Measurements from ENCODE around the gene RGS14.

GRCh38 chr5:177346820-177347219, 10.9 kb upstream of the RGS14 start:
- no peak for TF ChIP-seq CTCF (conservative IDR thresholded peaks at IDR 0.05; ENCODE audit: low read length)
- no peak for TF ChIP-seq EZH2phosphoT487 (IDR thresholded peaks at IDR 0.05; ENCODE audit: borderline replicate concordance)
